HUES6 (cell line): ENCODE data around the gene RALGPS1.

Experiments used
- H3K27ac ChIP-seq: 2 replicates; pipeline ENCODE4 v1.7.0; 2013; ENCODE audit warnings: low read depth, mild to moderate bottlenecking, low read length, inconsistent platforms
- H3K27me3 ChIP-seq: 2 replicates; pipeline ENCODE4 v1.6.1; 2013; ENCODE audit warnings: low read length; ENCODE audit not compliant: control insufficient read depth, insufficient read depth
- H3K36me3 ChIP-seq: 2 replicates; pipeline ENCODE4 v1.6.1; 2013; ENCODE audit warnings: low read length; ENCODE audit not compliant: control insufficient read depth, insufficient read depth
- H3K4me1 ChIP-seq: 2 replicates; pipeline ENCODE4 v1.6.1; 2013; ENCODE audit warnings: low read length; ENCODE audit not compliant: control insufficient read depth, insufficient read depth
- H3K4me3 ChIP-seq: 2 replicates; pipeline ENCODE4 v1.5.1; 2013; ENCODE audit warnings: low read depth, low read length
- H3K9ac ChIP-seq: one replicate; pipeline ENCODE4 v1.6.1; 2013; ENCODE audit warnings: mild to moderate bottlenecking, low read length
- H3K9me3 ChIP-seq: 2 replicates; pipeline ENCODE4 v1.6.1; 2013; ENCODE audit warnings: low read depth, low read length; ENCODE audit not compliant: control insufficient read depth, insufficient read depth

Gene RALGPS1

GRCh38 chr9:127067603-127068220 lies 153.1 kb downstream of the RALGPS1 start:
- Histone ChIP-seq H3K4me3 (no peak overlapping the region), H3K9ac (no peak overlapping the region), H3K4me1 (peaks cover 7% of the 10 kb centered on the region; the same call in 1 of the 2 replicates)

GRCh38 chr9:127074561-127075548 lies 160.3 kb downstream of the RALGPS1 start:
- Histone ChIP-seq H3K4me3 (no peak overlapping the region), H3K4me1 (peaks cover 34% of the 10 kb centered on the region), H3K9ac (no peak overlapping the region), H3K27ac (no peak overlapping the region), H3K36me3 (no peaks in the 10 kb centered on the region), H3K27me3 (no peaks in the 10 kb centered on the region), H3K9me3 (peaks cover 4% of the 10 kb centered on the region)

More at GRCh38 chr9:127067603-127068220, 153.1 kb downstream of the RALGPS1 start:
- Histone ChIP-seq H3K9me3 (peaks cover 4% of the 10 kb centered on the region; the same call in 1 of the 2 replicates), H3K27ac (no peak overlapping the region), H3K36me3 (no peaks in the 10 kb centered on the region), H3K27me3 (no peaks in the 10 kb centered on the region)

- Histone ChIP-seq H3K9ac (no peak overlapping the region), H3K27me3 (no peaks in the 10 kb centered on the region), H3K36me3 (no peaks in the 10 kb centered on the region), H3K4me1 (peaks cover 34% of the 10 kb centered on the region), H3K4me3 (no peak overlapping the region), H3K9me3 (peaks cover 4% of the 10 kb centered on the region), H3K27ac (0 out of 2 replicates have a peak overlapping the region, but pooled peaks have one; percentile 57)
Observed at GRCh38 chr9:127075624-127076372, 161.2 kb downstream of the RALGPS1 start.

- Histone ChIP-seq H3K9me3 (no peaks in the 10 kb centered on the region; the same call in none of the 2 replicates), H3K9ac (no peak overlapping the region)
Observed at GRCh38 chr9:127076860-127077643, 162.5 kb downstream of the RALGPS1 start.

GRCh38 chr9:127077644-127077946 lies 163.0 kb downstream of the RALGPS1 start:
- Histone ChIP-seq H3K27me3 (no peaks in the 10 kb centered on the region), H3K9me3 (no peaks in the 10 kb centered on the region; the same call in 1 of the 2 replicates), H3K36me3 (no peaks in the 10 kb centered on the region), H3K4me3 (no peak overlapping the region), H3K4me1 (peaks cover 34% of the 10 kb centered on the region), H3K27ac (no peak overlapping the region), H3K9ac (no peak overlapping the region)

More at GRCh38 chr9:127076860-127077643, 162.5 kb downstream of the RALGPS1 start:
- Histone ChIP-seq H3K27me3 (no peaks in the 10 kb centered on the region), H3K4me1 (peaks cover 34% of the 10 kb centered on the region), H3K4me3 (no peak overlapping the region), H3K27ac (no peak overlapping the region), H3K36me3 (no peaks in the 10 kb centered on the region)

- Histone ChIP-seq H3K9me3 (no peaks in the 10 kb centered on the region), H3K9ac (no peak overlapping the region), H3K36me3 (no peaks in the 10 kb centered on the region), H3K4me3 (no peak overlapping the region), H3K27me3 (no peaks in the 10 kb centered on the region), H3K27ac (no peak overlapping the region), H3K4me1 (peaks cover 34% of the 10 kb centered on the region)
Observed at GRCh38 chr9:127078336-127078735, 163.8 kb downstream of the RALGPS1 start.

GRCh38 chr9:127078988-127079387 lies 164.4 kb downstream of the RALGPS1 start:
- Histone ChIP-seq H3K27me3 (no peaks in the 10 kb centered on the region), H3K4me1 (peaks cover 34% of the 10 kb centered on the region), H3K9ac (no peak overlapping the region), H3K9me3 (no peaks in the 10 kb centered on the region), H3K27ac (no peak overlapping the region), H3K36me3 (no peaks in the 10 kb centered on the region), H3K4me3 (no peak overlapping the region)

GRCh38 chr9:127079446-127080140 lies 165.0 kb downstream of the RALGPS1 start:
- H3K27me3 ChIP-seq = no peaks in the 10 kb centered on the region
- H3K4me1 ChIP-seq = peaks cover 30% of the 10 kb centered on the region
- no peak overlapping the region for H3K27ac ChIP-seq
- H3K36me3 ChIP-seq = no peaks in the 10 kb centered on the region
- H3K9ac ChIP-seq = no peak overlapping the region
- no peak overlapping the region for H3K4me3 ChIP-seq
- no peaks in the 10 kb centered on the region for H3K9me3 ChIP-seq

GRCh38 chr9:127081250-127082185 lies 166.9 kb downstream of the RALGPS1 start:
- no peaks in the 10 kb centered on the region for H3K36me3 ChIP-seq
- no peaks in the 10 kb centered on the region for H3K27me3 ChIP-seq
- peaks cover 11% of the 10 kb centered on the region for H3K4me1 ChIP-seq
- no peaks in the 10 kb centered on the region for H3K9me3 ChIP-seq
- no peak overlapping the region for H3K27ac ChIP-seq
- H3K9ac ChIP-seq = no peak overlapping the region
- no peak overlapping the region for H3K4me3 ChIP-seq
